ENCODE measurements around the gene PRKRA. TPM values are rescaled to one million over a fixed set of nuclear protein-coding genes. Genes with fewer than 3 reads are reported as not detected.

Gene PRKRA
- total and polyA plus RNA-seq, 2 experiments from 2014 or later = 50.0 to 64.3 TPM

DNA sequence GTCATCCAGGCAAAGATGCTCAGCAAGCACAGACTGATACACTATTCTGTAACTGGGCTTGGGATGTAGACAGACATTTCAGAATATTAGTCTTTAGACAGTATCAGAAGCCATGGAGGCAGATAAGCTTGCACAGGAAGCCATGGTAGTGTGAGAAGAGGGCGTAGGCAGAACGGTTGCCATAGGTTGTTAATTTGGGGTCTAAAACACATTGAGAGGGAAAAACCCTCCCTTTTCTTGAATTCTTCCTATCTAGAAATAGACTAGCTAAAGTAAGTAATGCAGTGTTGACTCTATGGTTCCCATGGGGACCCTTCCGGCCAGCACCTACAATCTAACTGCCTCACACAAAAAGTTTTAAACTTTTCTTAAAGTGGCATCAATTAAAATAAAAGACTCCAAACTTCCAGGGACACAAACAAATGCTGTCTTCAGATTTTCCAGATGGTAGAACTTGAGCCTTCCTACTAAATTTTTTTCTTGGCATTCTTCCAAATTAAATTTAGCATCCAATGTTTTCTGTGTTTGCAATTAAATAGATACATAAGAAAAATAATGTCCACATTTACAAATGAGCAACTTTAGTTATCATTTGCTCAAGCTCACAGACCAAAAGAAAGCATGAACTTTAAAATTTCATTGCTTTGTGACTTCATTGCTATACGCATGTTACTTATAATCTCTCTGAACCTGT lies 1.9 kb downstream of the PRKRA start:
- no peaks in the 10 kb centered on the region for H3K27me3 ChIP-seq (replicated peaks; ENCODE audit: insufficient read depth)
- peaks cover 7% of the 10 kb centered on the region; the same call in 1 of the 2 replicates for H3K4me1 ChIP-seq (ENCODE audit: insufficient read depth)
- TF ChIP-seq EZH2phosphoT487 (IDR thresholded peaks at IDR 0.05; ENCODE audit: insufficient read depth, low read depth) = no peak
- TF ChIP-seq EZH2 (IDR thresholded peaks at IDR 0.05; ENCODE audit: insufficient read depth, poor library complexity, severe bottlenecking) = no peak
- peaks cover 32% of the 10 kb centered on the region; the same call in 1 of the 2 replicates for H3K36me3 ChIP-seq (ENCODE audit: low read depth)
- no peaks in the 10 kb centered on the region for H4K20me1 ChIP-seq (ENCODE audit: insufficient read depth)
- no peaks in the 10 kb centered on the region for H3K9me2 ChIP-seq (ENCODE audit: insufficient read depth)
- H3K27ac ChIP-seq = no peak overlapping the region
- in situ Hi-C loops (cut with MboI) = no loop called here
- H3K4me3 ChIP-seq = peak overlapping the region; percentile 89
- H2AFZ ChIP-seq = no peak overlapping the region
- H3K4me2 ChIP-seq (ENCODE audit: unreplicated experiment) = peak overlapping the region; percentile 82
- DNase-seq = no peak
- H3K79me2 ChIP-seq (ENCODE audit: insufficient read depth) = peaks cover 58% of the 10 kb centered on the region
- no peaks in the 10 kb centered on the region for H3K9me3 ChIP-seq (ENCODE audit: low read depth)
- no peaks in the 10 kb centered on the region for H3F3A ChIP-seq (ENCODE audit: insufficient read depth)
- WGBS, 2 experiments (ENCODE audit: low coverage in 1 of 2, low lambda C conversion rate in 2 of 2, missing lambda C conversion rate in 2 of 2) = 93% methylated on average over 4 of the region's 4 CpGs
- H3K9ac ChIP-seq = no peak overlapping the region

DNA sequence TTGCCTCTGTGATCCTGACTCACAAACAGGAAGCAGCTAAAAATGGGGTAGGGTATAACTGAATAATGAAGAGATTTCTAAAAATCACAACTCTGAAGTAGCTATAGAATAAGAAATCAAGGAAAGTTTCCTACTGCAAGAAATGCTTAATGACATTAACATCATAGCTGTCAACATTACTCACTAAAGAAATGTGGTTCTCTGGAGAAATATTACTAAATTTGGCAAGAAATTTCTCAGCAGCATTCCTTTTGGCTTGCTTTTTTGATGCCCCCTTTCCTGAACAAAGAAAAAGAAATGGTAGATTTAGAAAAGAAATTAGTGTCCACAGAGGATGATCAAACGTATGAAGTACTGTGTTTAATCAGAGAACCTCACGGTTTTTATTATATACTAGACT lies 9.5 kb downstream of the PRKRA start:
- peaks cover 89% of the 10 kb centered on the region for H3K36me3 ChIP-seq (ENCODE audit: low read depth)
- H3K27ac ChIP-seq = no peak overlapping the region

DNA sequence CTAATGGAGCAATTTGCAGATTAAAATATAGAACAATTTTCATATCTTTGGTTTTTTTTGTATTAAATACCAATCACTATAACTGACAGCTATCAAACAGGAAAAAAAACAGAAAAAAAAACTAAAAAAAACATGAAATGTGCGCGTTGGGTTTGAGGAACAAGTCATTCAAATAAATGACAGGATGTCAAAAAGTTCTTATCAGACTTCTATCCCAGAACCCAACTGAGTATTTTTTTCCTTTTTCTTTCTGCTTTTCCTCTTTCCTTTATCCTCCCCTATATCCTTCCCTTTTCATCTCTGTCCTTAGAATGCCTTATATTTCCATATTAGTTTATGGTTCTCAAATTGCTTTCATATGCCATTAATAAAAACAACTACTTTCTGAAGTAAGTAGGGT lies 14.3 kb downstream of the PRKRA start:
- no peak for DNase-seq
- Histone ChIP-seq H3K27ac (no peak overlapping the region), H3K4me1 (ENCODE audit: insufficient read depth) (no peaks in the 10 kb centered on the region), H3K9me3 (ENCODE audit: low read depth) (no peaks in the 10 kb centered on the region), H3K4me3 (no peak overlapping the region), H3K9ac (no peak overlapping the region), H3K36me3 (ENCODE audit: low read depth) (peaks cover 89% of the 10 kb centered on the region), H3K79me2 (ENCODE audit: insufficient read depth) (no peaks in the 10 kb centered on the region), H3K27me3 (replicated peaks; ENCODE audit: insufficient read depth) (no peaks in the 10 kb centered on the region), H3K9me2 (ENCODE audit: insufficient read depth) (no peaks in the 10 kb centered on the region), H2AFZ (no peak overlapping the region), H3K4me2 (ENCODE audit: unreplicated experiment) (no peak overlapping the region), H3F3A (ENCODE audit: insufficient read depth) (peaks cover 4% of the 10 kb centered on the region; the same call in 1 of the 2 replicates), H4K20me1 (ENCODE audit: insufficient read depth) (no peaks in the 10 kb centered on the region)
- in situ Hi-C loops (cut with MboI) = no loop called here
- TF ChIP-seq EZH2phosphoT487 (IDR thresholded peaks at IDR 0.05; ENCODE audit: insufficient read depth, low read depth) = no peak
- TF ChIP-seq EZH2 (IDR thresholded peaks at IDR 0.05; ENCODE audit: insufficient read depth, poor library complexity, severe bottlenecking) = no peak
- 96% methylated on average over 2 of the region's 2 CpGs for WGBS, 2 experiments (ENCODE audit: low coverage in 1 of 2, low lambda C conversion rate in 2 of 2, missing lambda C conversion rate in 2 of 2)

More for the DNA sequence above, 9.5 kb downstream of the PRKRA start:
- H3K4me3 ChIP-seq = no peak overlapping the region
- no peak overlapping the region for H3K9ac ChIP-seq
- peaks cover 20% of the 10 kb centered on the region; the same call in 1 of the 2 replicates for H3K79me2 ChIP-seq (ENCODE audit: insufficient read depth)
- no peaks in the 10 kb centered on the region for H3K9me3 ChIP-seq (ENCODE audit: low read depth)
- no peaks in the 10 kb centered on the region for H4K20me1 ChIP-seq (ENCODE audit: insufficient read depth)
- H3K9me2 ChIP-seq (ENCODE audit: insufficient read depth) = no peaks in the 10 kb centered on the region
- WGBS, 2 experiments (ENCODE audit: low coverage in 1 of 2, low lambda C conversion rate in 2 of 2, missing lambda C conversion rate in 2 of 2) = 50 to 68% methylated on average over 2 of the region's 2 CpGs
- no peaks in the 10 kb centered on the region for H3K27me3 ChIP-seq (replicated peaks; ENCODE audit: insufficient read depth)
- no peak overlapping the region for H3K4me2 ChIP-seq (ENCODE audit: unreplicated experiment)
- H3K4me1 ChIP-seq (ENCODE audit: insufficient read depth) = no peaks in the 10 kb centered on the region
- peak; percentile 15 for DNase-seq
- no peak overlapping the region for H2AFZ ChIP-seq
- H3F3A ChIP-seq (ENCODE audit: insufficient read depth) = peaks cover 4% of the 10 kb centered on the region; the same call in 1 of the 2 replicates
- TF ChIP-seq EZH2phosphoT487 (IDR thresholded peaks at IDR 0.05; ENCODE audit: insufficient read depth, low read depth) = no peak
- no peak for TF ChIP-seq EZH2 (IDR thresholded peaks at IDR 0.05; ENCODE audit: insufficient read depth, poor library complexity, severe bottlenecking)
- in situ Hi-C loops (cut with MboI) = no loop called here

DNA sequence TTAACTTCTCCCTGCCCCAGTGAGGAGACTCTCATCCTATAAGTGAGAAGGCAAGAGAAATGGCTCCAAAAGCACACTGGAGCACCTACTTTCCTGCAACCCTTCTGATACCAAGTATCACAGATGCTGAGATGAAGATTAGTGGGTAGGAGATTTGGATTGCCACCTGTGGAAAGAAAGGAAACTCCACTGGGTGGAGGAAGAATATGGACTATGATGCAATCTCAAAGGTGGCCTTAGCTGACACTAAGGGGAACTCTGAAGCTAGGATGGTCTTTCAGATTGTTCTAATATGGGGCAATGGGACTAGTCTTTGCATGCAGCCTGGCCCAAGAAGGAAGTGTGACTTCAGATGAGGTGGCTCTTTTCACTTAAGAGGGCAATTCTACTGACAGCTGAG lies 21.6 kb downstream of the PRKRA start:
- no peak overlapping the region for H3K4me3 ChIP-seq
- H3K4me1 ChIP-seq (ENCODE audit: insufficient read depth) = no peaks in the 10 kb centered on the region
- H2AFZ ChIP-seq = no peak overlapping the region
- H3K9me3 ChIP-seq (ENCODE audit: low read depth) = no peaks in the 10 kb centered on the region
- H3K79me2 ChIP-seq (ENCODE audit: insufficient read depth) = peaks cover 9% of the 10 kb centered on the region; the same call in 1 of the 2 replicates
- no peak overlapping the region for H3K4me2 ChIP-seq (ENCODE audit: unreplicated experiment)
- H3F3A ChIP-seq (ENCODE audit: insufficient read depth) = peaks cover 8% of the 10 kb centered on the region; the same call in 1 of the 2 replicates
- no peak for DNase-seq
- in situ Hi-C loops (cut with MboI) = no loop called here
- no peaks in the 10 kb centered on the region for H3K27me3 ChIP-seq (replicated peaks; ENCODE audit: insufficient read depth)
- no peak overlapping the region for H3K27ac ChIP-seq
- TF ChIP-seq EZH2 (IDR thresholded peaks at IDR 0.05; ENCODE audit: insufficient read depth, poor library complexity, severe bottlenecking) = no peak
- TF ChIP-seq EZH2phosphoT487 (IDR thresholded peaks at IDR 0.05; ENCODE audit: insufficient read depth, low read depth) = no peak
- H4K20me1 ChIP-seq (ENCODE audit: insufficient read depth) = no peaks in the 10 kb centered on the region
- H3K36me3 ChIP-seq (ENCODE audit: low read depth) = peaks cover 41% of the 10 kb centered on the region
- no peaks in the 10 kb centered on the region for H3K9me2 ChIP-seq (ENCODE audit: insufficient read depth)
- H3K9ac ChIP-seq = no peak overlapping the region

All from GM23248 (cell line).